Femur (tissue), 1 donor: Measurements from ENCODE around the gene RFK.
"Not testable (repeated sequence)": the region's sequence is repeated elsewhere in the genome, so short reads cannot be mapped to it uniquely, and the experiment has no call there.

Experiments
- DNase-seq: peaks from one replicate; pipeline ENCODE4 v3.0.0-alpha.2; 2017

The RFK gene

DNA sequence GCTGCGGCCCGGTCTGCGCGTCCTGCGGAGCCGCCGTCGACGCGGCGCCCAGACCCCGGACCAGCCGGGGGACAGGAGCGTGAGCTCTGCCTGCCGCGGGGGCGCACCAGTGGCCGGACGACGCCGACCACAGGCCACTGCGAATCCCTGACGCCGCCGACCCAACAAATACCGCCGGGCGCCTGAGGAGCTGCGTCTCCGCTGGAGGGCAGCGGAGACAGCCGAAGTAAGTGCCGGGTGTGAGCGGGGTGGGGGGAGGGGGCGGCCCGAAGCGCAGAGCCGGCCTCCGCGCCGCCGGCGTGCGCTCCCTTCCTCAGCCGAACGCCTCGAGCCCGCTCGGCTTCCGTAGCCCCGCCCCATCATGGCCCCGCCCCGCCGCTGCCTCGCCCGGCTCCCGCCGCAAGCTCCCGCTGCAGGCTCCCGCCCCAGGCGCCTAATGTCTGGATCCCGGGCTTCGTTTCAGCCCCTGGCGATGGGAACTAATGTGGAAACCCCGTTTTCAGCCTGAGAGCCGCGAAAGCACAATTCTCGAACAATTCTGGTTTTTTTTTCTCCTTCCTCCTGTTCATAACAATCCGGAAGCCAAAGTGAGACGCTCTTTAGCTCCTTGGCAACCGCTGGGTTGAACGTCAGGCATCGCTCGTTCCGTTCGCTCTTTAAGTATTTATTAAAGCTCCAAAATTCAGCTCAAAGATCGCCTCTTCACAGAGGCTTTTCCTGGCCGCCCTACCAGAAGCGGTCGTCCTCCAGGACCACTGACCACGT, at the start of gene RFK:
TSS of gene RFK (minus strand) at position 232 of the 765 bp plus-strand sequence. CDS start 255 bp downstream, outside the sequence.
- peak; percentile 98 for DNase-seq

GRCh38 chr9:76443887-76444286, 49.7 kb upstream of the RFK start:
- DNase-seq, result no peak

- DNase-seq, result no peak
These were observed 47.5 kb upstream of the RFK start for GRCh38 chr9:76441551-76442322.

GRCh38 chr9:76438841-76439588, 44.8 kb upstream of the RFK start:
- DNase-seq, result no peak

- not testable (repeated sequence) for DNase-seq
These were observed 42.9 kb upstream of the RFK start for GRCh38 chr9:76437017-76437699.

DNA sequence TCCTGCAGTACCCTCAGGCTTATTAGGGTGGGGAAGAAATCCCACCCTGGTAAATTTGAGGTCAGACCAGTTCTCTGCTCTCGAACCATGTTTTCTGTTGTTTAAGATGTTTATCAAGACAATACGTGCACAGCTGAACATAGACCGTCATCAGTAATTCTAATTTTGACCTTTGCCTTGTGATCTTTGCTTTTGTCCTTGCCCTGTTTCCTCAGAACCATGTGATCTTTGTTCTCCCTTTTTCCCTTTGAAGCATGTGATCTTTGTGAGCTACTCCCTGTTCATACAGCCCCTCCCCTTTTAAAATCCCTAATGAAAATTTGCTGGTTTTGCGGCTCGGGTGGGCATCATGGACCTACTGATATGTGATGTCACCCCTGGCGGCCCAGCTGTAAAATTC, 40.7 kb upstream of the RFK start:
- DNase-seq, result not testable (repeated sequence)

- no peak for DNase-seq
These were observed 39.6 kb upstream of the RFK start for GRCh38 chr9:76433836-76434235.

DNA sequence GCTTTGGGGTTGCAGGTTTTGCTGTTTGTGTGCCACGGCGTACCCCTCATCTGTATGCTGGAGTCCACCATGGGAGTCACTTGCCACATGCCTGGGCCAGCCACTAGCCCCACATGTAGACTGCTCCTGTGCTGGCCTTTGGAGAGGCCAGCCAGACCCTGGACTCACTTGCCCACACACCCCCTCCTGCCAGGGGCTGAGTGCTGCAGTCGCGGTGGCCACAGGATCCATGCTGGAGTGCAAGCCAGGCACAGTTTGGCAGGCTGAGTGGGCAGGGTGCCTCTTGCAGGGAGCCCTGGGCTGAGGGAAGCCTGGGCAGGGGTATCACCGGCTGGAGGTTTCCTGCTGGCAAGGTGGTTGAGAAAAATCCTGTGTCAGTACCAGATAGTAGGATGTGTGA, 39.2 kb upstream of the RFK start:
- DNase-seq, result no peak

GRCh38 chr9:76431601-76432000, 37.4 kb upstream of the RFK start:
- no peak for DNase-seq

DNA sequence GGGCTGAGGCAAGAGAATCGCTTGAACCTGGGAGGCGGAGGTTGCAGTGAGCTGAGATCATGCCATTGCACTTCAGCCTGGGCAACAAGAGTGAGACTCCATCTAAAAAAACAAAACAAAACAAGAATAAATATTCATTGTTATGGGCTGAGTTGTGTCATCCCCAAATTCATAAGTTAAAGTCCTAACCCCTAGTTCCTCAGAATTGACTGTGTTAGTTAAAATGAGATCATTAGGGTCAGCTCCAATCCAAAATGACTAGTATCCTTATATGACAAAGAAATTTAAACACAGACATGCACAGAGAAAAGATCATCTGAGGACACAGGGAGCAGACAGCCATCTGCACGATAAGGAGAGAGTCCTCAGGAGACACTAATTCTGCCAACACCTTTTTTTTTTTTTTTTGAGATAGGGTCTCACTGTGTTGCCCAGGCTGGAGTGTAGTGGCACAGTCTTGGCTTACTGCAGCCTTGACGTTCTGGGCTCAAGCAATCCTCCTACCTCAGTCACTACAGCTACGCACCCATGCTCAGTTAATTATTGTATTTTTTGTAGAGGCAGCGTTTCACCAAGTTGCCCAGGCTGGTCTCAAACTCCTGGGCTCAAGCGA, 32.7 kb upstream of the RFK start:
- no peak for DNase-seq

GRCh38 chr9:76425677-76426453, 31.6 kb upstream of the RFK start:
- no peak for DNase-seq

GRCh38 chr9:76424491-76424890, 30.3 kb upstream of the RFK start:
- DNase-seq, result no peak

GRCh38 chr9:76423216-76424177, 29.3 kb upstream of the RFK start:
- DNase-seq, result no peak

GRCh38 chr9:76419782-76420380, 25.7 kb upstream of the RFK start:
- no peak for DNase-seq

DNA sequence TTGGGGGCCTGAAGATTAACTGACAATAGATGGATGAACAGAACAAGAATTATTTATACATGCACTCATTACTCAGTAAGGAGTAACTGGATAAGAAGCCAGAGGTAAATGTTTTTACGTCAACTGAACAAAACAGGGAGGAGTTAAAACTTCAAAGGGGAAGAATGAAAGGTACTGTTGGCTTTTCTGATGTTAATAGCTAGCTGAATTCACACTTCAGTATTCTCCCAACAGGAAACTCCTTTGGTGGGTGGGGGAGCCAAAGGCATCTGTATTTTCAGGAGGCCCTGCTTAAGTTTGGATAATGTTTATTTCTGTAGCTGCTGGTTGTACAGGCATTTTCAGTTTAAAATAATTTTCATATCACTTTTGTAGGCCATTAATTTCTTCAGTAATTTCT, 23.2 kb upstream of the RFK start:
- DNase-seq, result no peak

DNA sequence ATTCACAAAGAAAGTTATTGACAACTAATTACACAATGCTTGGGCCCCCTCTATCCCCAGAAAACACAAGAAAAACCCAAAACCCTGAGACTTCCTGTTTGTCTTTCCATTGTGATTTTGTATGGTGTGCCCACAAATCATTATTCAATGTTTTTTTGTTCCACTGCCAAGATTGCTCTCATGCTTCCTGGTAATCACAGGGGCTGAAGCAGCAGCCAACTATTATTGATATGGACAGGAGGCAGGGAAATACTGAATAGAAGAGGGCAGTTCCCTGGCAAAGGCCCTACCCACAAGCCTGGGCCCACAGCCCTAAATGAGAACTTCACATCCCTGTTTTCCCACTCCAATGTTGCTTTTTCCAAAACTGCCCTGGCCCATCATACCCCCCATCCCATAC, 21.5 kb upstream of the RFK start:
- peak; percentile 20 for DNase-seq

GRCh38 chr9:76415154-76415553, 20.9 kb upstream of the RFK start:
- DNase-seq, result no peak

GRCh38 chr9:76414661-76415060, 20.4 kb upstream of the RFK start:
- DNase-seq, result no peak

DNA sequence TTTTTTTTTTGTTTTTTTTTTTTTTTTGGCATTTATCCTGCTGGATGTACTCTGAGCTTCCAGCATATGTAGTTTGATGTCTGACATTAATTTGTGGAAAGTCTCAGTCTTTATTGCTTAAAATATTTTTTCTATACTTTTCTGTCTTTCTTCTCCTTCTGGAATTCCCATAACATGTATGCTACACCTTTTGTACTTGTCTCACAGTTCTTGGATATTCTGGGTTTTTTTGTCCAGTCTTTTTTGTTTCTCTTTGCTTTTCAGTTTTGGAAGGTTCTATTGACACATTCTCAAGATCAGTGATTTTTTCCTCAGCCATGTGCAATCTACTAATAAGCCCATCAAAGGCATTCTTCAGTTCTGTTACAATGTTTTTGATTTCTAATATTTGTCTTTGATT, 19.4 kb upstream of the RFK start:
- no peak for DNase-seq

DNA sequence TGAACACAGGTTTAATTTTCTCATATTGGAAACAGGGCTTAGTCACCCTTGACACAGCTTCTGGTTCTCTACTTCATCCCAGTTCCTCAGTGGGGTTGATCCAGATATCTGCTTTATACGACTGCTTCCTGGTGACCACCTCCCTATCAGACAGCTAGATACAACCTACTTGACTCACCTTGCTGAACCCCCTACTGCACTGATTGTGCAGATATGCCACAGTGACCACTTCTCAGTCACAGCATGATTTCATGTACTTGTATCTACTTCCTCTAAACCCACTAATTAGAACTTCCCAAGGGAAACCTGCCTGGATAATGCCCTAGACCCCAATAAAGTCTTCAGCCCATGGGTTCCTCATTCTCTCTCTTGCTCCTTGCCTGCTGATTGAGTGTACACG, 18.4 kb upstream of the RFK start:
- no peak for DNase-seq
